Ascending aorta (tissue), 2 donors: Measurements from ENCODE around the gene KLF15. TPM values are rescaled to one million over a fixed set of nuclear protein-coding genes. Genes with fewer than 3 reads are reported as not detected.

ENCODE experiments used
- DNase-seq, 2 donors: peaks; one replicate each; pipeline ENCODE4 v3.0.0-alpha.2; 2019; ENCODE audit warnings: low spot score in 2 of 2
- H3K27ac ChIP-seq, 2 donors: fragments of 200-600 bp; sonication (generic); one replicate each; pipeline ENCODE4 v1.5.1; 2016 to 2017; ENCODE audit warnings: mild to moderate bottlenecking in 1 of 2
- H3K27me3 ChIP-seq: fragments of 200-600 bp; sonication (generic); one replicate; pipeline ENCODE4 v1.5.1; 2017
- H3K36me3 ChIP-seq, 2 donors: fragments of 200-600 bp; sonication (generic); one replicate each; pipeline ENCODE4 v1.5.1; 2016
- H3K4me1 ChIP-seq, 2 donors: fragments of 200-600 bp; sonication (generic); one replicate each; pipeline ENCODE4 v1.5.1; 2016 to 2017; ENCODE audit warnings: mild to moderate bottlenecking in 1 of 2
- H3K4me3 ChIP-seq, 2 donors: fragments of 200-600 bp; sonication (generic); one replicate each; pipeline ENCODE4 v1.5.1; 2016 to 2017; ENCODE audit warnings: mild to moderate bottlenecking in 1 of 2
- H3K9me3 ChIP-seq, 2 donors: fragments of 200-600 bp; sonication (generic); one replicate each; pipeline ENCODE4 v1.5.1; 2016
- CTCF ChIP-seq, 3 experiments: fragments of 200-600 bp in 2 of 3; fragments of 450-650 bp in 1 of 3; sonication (generic) in 2 of 3; IDR thresholded peaks; one replicate each; pipeline ENCODE4 v1.5.1; 2016 to 2019; ENCODE audit warnings: antibody characterized with exemption in 3 of 3, mild to moderate bottlenecking in 1 of 3, moderate library complexity in 1 of 3
- intact Hi-C: fragments of 100-400 bp; cut with DNase I; formaldehyde crosslinking; loops from one replicate; pipeline ENCODE4 v1.15.1; 2023
- total RNA-seq: library from RNA; depleted of rRNA; stranded (reverse); fragments of >200 nt; gene quantifications from one replicate; pipeline ENCODE4 v1.1.0, GENCODE V29; 2016

Gene KLF15
- total RNA-seq, 1 donor from 2014 or later: 74.0 TPM

GRCh38 chr3:126344380-126345041, 12.7 kb downstream of the KLF15 start:
- TF ChIP-seq CTCF (IDR thresholded peaks at IDR 0.05): no peak
- intact Hi-C loops: no loop called here
- H3K27me3 ChIP-seq: no peaks in the 10 kb centered on the region
- H3K9me3 ChIP-seq: peaks cover 0 to 13% of the 10 kb centered on the region in 2 donors
- H3K4me1 ChIP-seq: peaks cover 4 to 29% of the 10 kb centered on the region in 2 donors
- no peak overlapping the region for H3K4me3 ChIP-seq
- peak overlapping the region; percentile 8 to 42 for H3K27ac ChIP-seq
- peak in 1 of 2 donors; percentile 53 for DNase-seq
- H3K36me3 ChIP-seq: peaks cover 63 to 85% of the 10 kb centered on the region in 2 donors

- intact Hi-C loops: loop anchor here (2.0 kb wide), 1 partner anchor 73 kb away; no protein-coding TSS in a partner anchor
- peaks cover 0 to 13% of the 10 kb centered on the region in 2 donors for H3K9me3 ChIP-seq
- TF ChIP-seq CTCF (IDR thresholded peaks at IDR 0.05): no peak
- peaks cover 4 to 34% of the 10 kb centered on the region in 2 donors for H3K4me1 ChIP-seq
- peak overlapping the region; percentile 42 to 51 for H3K27ac ChIP-seq
- peaks cover 57 to 77% of the 10 kb centered on the region in 2 donors for H3K36me3 ChIP-seq
- no peak for DNase-seq
- no peak overlapping the region for H3K4me3 ChIP-seq
- H3K27me3 ChIP-seq: no peaks in the 10 kb centered on the region
Measured at GRCh38 chr3:126343649-126344035, 13.6 kb downstream of the KLF15 start.

- peaks cover 4 to 30% of the 10 kb centered on the region in 2 donors for H3K4me1 ChIP-seq
- peaks cover 53 to 72% of the 10 kb centered on the region in 2 donors for H3K36me3 ChIP-seq
- peak overlapping the region; percentile 32 to 51 for H3K27ac ChIP-seq
- no peak overlapping the region for H3K4me3 ChIP-seq
- H3K27me3 ChIP-seq: no peaks in the 10 kb centered on the region
- DNase-seq: peak in 1 of 2 donors; percentile 55
- intact Hi-C loops: loop anchor here (2.0 kb wide), 1 partner anchor 72 kb away; no protein-coding TSS in a partner anchor
- H3K9me3 ChIP-seq: peaks cover 0 to 13% of the 10 kb centered on the region in 2 donors
- no peak for TF ChIP-seq CTCF (IDR thresholded peaks at IDR 0.05)
Measured at GRCh38 chr3:126342991-126343648, 14.1 kb downstream of the KLF15 start.

- Histone ChIP-seq H3K27me3 (no peaks in the 10 kb centered on the region), H3K27ac (peak overlapping the region; percentile 32 to 34), H3K4me1 (peaks cover 4 to 30% of the 10 kb centered on the region in 2 donors), H3K9me3 (peaks cover 0 to 13% of the 10 kb centered on the region in 2 donors), H3K36me3 (peaks cover 45 to 63% of the 10 kb centered on the region in 2 donors), H3K4me3 (no peak overlapping the region)
- intact Hi-C loops: loop anchor here (2.0 kb wide), 1 partner anchor 71 kb away; no protein-coding TSS in a partner anchor
- TF ChIP-seq CTCF (IDR thresholded peaks at IDR 0.05): no peak
- peak in 1 of 2 donors; percentile 38 for DNase-seq
Measured at GRCh38 chr3:126342211-126342610, 15.0 kb downstream of the KLF15 start.

- peaks cover 4 to 28% of the 10 kb centered on the region in 2 donors for H3K4me1 ChIP-seq
- intact Hi-C loops: loop anchor here (2.0 kb wide), 2 partner anchors 13 to 71 kb away; no protein-coding TSS in a partner anchor
- TF ChIP-seq CTCF (IDR thresholded peaks at IDR 0.05): no peak
- peak in 1 of 2 donors; percentile 56 for DNase-seq
- H3K36me3 ChIP-seq: peaks cover 40 to 58% of the 10 kb centered on the region in 2 donors
- no peak overlapping the region for H3K4me3 ChIP-seq
- H3K27ac ChIP-seq: peak overlapping the region; percentile 32 to 34
- H3K27me3 ChIP-seq: no peaks in the 10 kb centered on the region
- H3K9me3 ChIP-seq: peaks cover 0 to 13% of the 10 kb centered on the region in 2 donors
Measured at GRCh38 chr3:126341755-126342150, 15.5 kb downstream of the KLF15 start.
